ENCODE data around the gene SWT1. TPM values are rescaled to one million over a fixed set of nuclear protein-coding genes. Genes with fewer than 3 reads are reported as not detected.

Gene SWT1
- total and polyA plus RNA-seq, 4 experiments from 2014 or later, result 5.8 to 10.6 (median 7.8) TPM

- H3K9me3 Mint-ChIP-seq, result peaks cover 0 to 3% (median 0%) of the 10 kb centered on the region in 8 donors
- H3K27me3 ChIP-seq (ENCODE audit: insufficient read depth, low read length), result no peaks in the 10 kb centered on the region
- no peak overlapping the region for H3K27ac ChIP-seq (ENCODE audit: low read depth, low read length)
- H3K4me1 ChIP-seq (ENCODE audit: insufficient read depth, low read length), result peaks cover 37% of the 10 kb centered on the region
- POLR2A ChIA-PET (ENCODE audit: partially characterized antibody), result interaction anchor here (1.1 kb wide), 1 partner anchor 24 kb away, joined by 5 read pairs; the partner anchor contains the start of gene IVNS1ABP
- H3K27me3 Mint-ChIP-seq, result no peaks in the 10 kb centered on the region
- H3K36me3 Mint-ChIP-seq, result no peaks in the 10 kb centered on the region
- no peak for DNase-seq
- H3K36me3 ChIP-seq (ENCODE audit: insufficient read depth, low read length), result no peaks in the 10 kb centered on the region
- no peak overlapping the region for H3K4me3 Mint-ChIP-seq
- no peaks in the 10 kb centered on the region for H3K9me3 ChIP-seq (ENCODE audit: control insufficient read depth in 1 of 2, low read length in 2 of 2)
- H3K27ac Mint-ChIP-seq, result peak overlapping the region in 2 of 7 donors; percentile 24 to 88
- no peak overlapping the region for H3K4me3 ChIP-seq (ENCODE audit: low read length in 2 of 2)
- peaks cover 32 to 53% (median 34%) of the 10 kb centered on the region in 4 donors for H3K4me1 Mint-ChIP-seq
- intact Hi-C loops (cut with micrococcal nuclease), result no loop called here
- CTCF ChIA-PET (ENCODE audit: partially characterized antibody), result interaction anchor here (2.0 kb wide), 1 partner anchor 329 kb away, joined by 8 read pairs; no protein-coding TSS in a partner anchor
These were observed 184.3 kb downstream of the SWT1 start for GRCh38 chr1:185341196-185341781.

Other genes with a start within 250 kb of the SWT1 start
- gene NIBAN1, start 182.7 kb upstream of the SWT1 start, total RNA-seq, result 10 to 100 TPM; 42.8 to 43.2 TPM
- gene NIBAN1, start 182.7 kb upstream of the SWT1 start, polyA plus RNA-seq, result 10 to 100 TPM in 1 of 2 donors, 1 to 10 TPM in 1; 9.9 to 32.9 TPM
- 10 to 100 TPM; 27.0 TPM for gene RNF2, start 111.6 kb upstream of the SWT1 start, total RNA-seq
- 10 to 100 TPM; 26.5 to 37.1 TPM for gene RNF2, start 111.6 kb upstream of the SWT1 start, polyA plus RNA-seq
- 10 to 100 TPM; 31.7 to 33.9 TPM for gene TRMT1L, start 214 bp upstream of the SWT1 start, total RNA-seq
- 10 to 100 TPM in 1 of 2 donors, 1 to 10 TPM in 1; 7.1 to 23.1 TPM for gene TRMT1L, start 214 bp upstream of the SWT1 start, polyA plus RNA-seq
- 100 to 1,000 TPM; 179 to 187 TPM for gene IVNS1ABP, start 160.1 kb downstream of the SWT1 start, total RNA-seq
- 10 to 100 TPM; 74.0 to 79.6 TPM for gene IVNS1ABP, start 160.1 kb downstream of the SWT1 start, polyA plus RNA-seq